NCI-H1930 (cell line): ENCODE results near the gene DPPA4.

Experiments used
- DNase-seq, 2 experiments: peaks; one replicate each; lab custom pipeline; 2025; lab: John Stamatoyannopoulos, UW

Gene DPPA4

GRCh38 chr3:109338322-109338721, 976 bp upstream of the DPPA4 start:
- DNase-seq, result no peak

GRCh38 chr3:109336291-109336861, 970 bp downstream of the DPPA4 start:
- no peak for DNase-seq

- no peak for DNase-seq
These were observed 2.8 kb downstream of the DPPA4 start for GRCh38 chr3:109334572-109334971.

GRCh38 chr3:109331692-109332091, 5.7 kb downstream of the DPPA4 start:
- DNase-seq, result no peak

- no peak for DNase-seq
These were observed 6.9 kb downstream of the DPPA4 start for GRCh38 chr3:109330405-109330804.

GRCh38 chr3:109328202-109328601, 9.1 kb downstream of the DPPA4 start:
- no peak for DNase-seq

GRCh38 chr3:109325657-109326056, 11.7 kb downstream of the DPPA4 start:
- DNase-seq, result no peak

GRCh38 chr3:109325109-109325508, 12.2 kb downstream of the DPPA4 start:
- no peak for DNase-seq

- DNase-seq, result no peak
These were observed 21.1 kb downstream of the DPPA4 start, which contains the start of gene DPPA2 for GRCh38 chr3:109316162-109316730. DPPA2 (minus strand) TSS chr3:109316517; CDS start chr3:109314542, 1,975 bp downstream.

- no peak for DNase-seq
These were observed 24.3 kb downstream of the DPPA4 start for GRCh38 chr3:109313061-109313460.

GRCh38 chr3:109297496-109297895, 39.9 kb downstream of the DPPA4 start:
- no peak for DNase-seq

- DNase-seq, result no peak
These were observed 53.3 kb downstream of the DPPA4 start for GRCh38 chr3:109284071-109284470.

GRCh38 chr3:109278546-109278945, 58.8 kb downstream of the DPPA4 start:
- no peak for DNase-seq

- DNase-seq, result no peak
These were observed 59.2 kb downstream of the DPPA4 start for GRCh38 chr3:109278141-109278540.
